ENCODE results near the gene DPYD. TPM values are rescaled to one million over a fixed set of nuclear protein-coding genes. Genes with fewer than 3 reads are reported as not detected.

DPYD gene
- total RNA-seq, 1 experiment from 2014 or later: 8.1 TPM

DNA sequence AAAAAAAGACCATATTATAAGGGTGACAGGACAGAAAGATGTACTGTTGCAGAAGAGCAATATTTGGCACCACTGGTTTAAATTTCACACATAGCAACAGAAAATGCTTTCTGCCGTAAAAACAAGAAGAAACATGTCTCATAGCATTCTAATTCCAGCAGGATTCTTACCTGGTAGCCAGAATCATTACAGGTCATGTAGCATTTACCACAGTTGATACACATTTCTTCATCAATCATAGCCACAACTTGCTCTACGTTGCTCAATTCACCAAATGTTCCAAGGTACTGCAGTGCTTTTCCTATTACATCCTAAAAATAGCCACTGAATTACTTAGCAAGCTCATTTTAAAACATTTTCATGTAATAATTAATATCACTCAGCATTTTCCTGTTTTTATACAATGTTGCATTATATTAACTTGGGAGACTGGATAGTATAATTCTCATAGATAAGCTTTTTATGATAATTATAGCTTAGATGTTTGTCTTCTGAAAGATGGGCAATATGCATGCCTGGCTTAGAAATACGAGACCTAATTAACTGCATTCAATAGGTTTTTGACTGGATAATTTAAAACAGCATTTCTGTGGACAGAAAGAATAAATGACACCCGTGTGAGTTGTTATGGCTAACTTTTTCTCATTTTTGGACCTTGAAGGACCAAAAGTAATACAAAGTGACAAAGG lies 838.5 kb downstream of the DPYD start:
- no peak overlapping the region for H3K4me3 ChIP-seq
- no peaks in the 10 kb centered on the region for H3K36me3 ChIP-seq
- no peak overlapping the region for H3K27ac ChIP-seq
- no peaks in the 10 kb centered on the region; the same call in 1 of the 2 replicates for H3K4me1 ChIP-seq
- H3K27me3 ChIP-seq: no peaks in the 10 kb centered on the region
- DNase-seq: no peak
- H3K9me3 ChIP-seq (replicated peaks): no peaks in the 10 kb centered on the region

DNA sequence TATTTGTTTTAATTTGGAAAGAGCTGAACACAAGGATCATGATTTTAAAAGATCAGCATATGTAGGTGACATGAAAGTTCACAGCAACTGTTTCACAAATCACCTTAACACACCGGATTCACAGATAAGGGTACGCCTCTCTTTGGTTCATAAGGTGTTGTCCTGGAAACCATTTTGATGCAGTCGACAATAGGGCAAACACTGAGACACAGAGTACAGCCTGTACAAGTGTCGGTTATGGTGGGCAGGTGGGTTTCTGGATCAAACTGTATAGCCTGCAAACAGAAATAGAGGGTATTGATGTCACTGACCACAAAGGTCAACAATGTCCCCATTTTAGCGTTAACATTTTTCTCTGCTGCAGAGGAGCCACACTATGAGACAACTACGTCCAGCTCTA lies 842.0 kb downstream of the DPYD start:
- no peaks in the 10 kb centered on the region for H3K36me3 ChIP-seq
- peaks cover 10% of the 10 kb centered on the region for H3K4me1 ChIP-seq
- H3K27ac ChIP-seq: no peak overlapping the region

DNA sequence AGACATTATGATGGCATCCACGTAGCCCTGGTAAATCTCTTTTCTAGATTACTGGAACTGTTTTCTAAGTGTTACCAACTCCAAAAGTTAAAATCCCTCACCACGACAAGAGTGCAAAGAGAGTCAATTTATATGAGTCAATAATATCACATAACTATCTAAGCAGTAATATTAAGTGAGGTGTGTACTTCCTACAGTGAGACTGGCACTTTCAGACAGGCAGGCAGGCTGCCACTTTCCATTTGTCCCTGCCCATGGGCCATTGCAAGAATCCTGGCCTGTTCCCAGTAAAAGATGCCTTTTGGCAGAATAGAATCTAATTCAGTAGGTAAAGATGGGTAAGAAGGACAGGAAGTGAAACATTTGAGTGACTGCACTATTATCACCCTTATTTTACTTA lies 843.6 kb downstream of the DPYD start:
- DNase-seq: no peak
- Histone ChIP-seq H3K27ac (no peak overlapping the region), H3K4me1 (peaks cover 10% of the 10 kb centered on the region), H3K4me3 (no peak overlapping the region), H3K9me3 (replicated peaks) (no peaks in the 10 kb centered on the region), H3K27me3 (no peaks in the 10 kb centered on the region), H3K36me3 (no peaks in the 10 kb centered on the region)

More for the DNA sequence above, 842.0 kb downstream of the DPYD start:
- Histone ChIP-seq H3K27me3 (no peaks in the 10 kb centered on the region), H3K9me3 (replicated peaks) (no peaks in the 10 kb centered on the region), H3K4me3 (no peak overlapping the region)
- DNase-seq: no peak

DNA sequence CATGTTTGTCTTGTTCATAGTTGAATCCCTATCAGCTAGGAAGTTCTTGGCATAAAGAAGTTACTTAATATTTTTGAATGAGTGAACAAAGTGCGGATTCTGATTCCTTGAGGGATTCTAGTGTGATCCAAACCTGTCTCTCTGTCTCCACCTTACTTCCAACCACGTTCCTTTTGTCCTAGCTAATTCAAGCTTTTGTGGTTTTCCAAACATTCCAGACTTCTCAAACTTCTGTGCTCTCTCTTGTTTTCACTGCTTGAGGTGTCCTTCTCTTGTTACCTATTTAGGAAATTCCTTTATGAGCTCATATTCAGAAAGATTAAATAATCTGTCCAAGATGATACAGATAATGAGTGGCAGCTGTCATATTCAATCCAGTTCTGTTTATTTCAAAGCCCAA lies 846.1 kb downstream of the DPYD start:
- DNase-seq: peak in 1 of 2 experiments; percentile 40
- Histone ChIP-seq H3K27ac (no peak overlapping the region), H3K4me3 (no peak overlapping the region), H3K36me3 (no peaks in the 10 kb centered on the region), H3K9me3 (replicated peaks) (no peaks in the 10 kb centered on the region), H3K27me3 (no peaks in the 10 kb centered on the region), H3K4me1 (peaks cover 10% of the 10 kb centered on the region)

DNA sequence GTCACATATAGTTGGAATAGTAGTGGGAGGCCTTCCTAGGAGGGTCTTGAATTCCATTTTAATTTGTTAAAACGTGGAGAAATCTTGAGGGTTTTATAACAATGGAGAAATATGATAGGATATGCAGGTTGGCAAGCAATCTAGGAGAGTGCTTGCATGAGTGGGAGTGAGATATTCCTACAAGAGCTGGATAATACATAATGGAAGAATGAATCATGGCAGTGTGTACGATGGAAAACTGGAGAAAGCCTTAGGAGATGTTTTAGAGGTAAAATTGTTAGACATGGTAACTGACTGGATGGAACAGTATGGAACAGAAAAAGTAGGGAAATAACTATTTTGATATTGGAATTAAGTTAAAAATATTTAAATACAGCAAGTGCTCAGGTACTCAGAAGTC lies 846.9 kb downstream of the DPYD start:
- no peak for DNase-seq
- H3K4me1 ChIP-seq: peaks cover 10% of the 10 kb centered on the region
- no peak overlapping the region for H3K4me3 ChIP-seq
- no peaks in the 10 kb centered on the region for H3K27me3 ChIP-seq
- no peaks in the 10 kb centered on the region for H3K9me3 ChIP-seq (replicated peaks)
- no peak overlapping the region for H3K27ac ChIP-seq
- H3K36me3 ChIP-seq: no peaks in the 10 kb centered on the region

DNA sequence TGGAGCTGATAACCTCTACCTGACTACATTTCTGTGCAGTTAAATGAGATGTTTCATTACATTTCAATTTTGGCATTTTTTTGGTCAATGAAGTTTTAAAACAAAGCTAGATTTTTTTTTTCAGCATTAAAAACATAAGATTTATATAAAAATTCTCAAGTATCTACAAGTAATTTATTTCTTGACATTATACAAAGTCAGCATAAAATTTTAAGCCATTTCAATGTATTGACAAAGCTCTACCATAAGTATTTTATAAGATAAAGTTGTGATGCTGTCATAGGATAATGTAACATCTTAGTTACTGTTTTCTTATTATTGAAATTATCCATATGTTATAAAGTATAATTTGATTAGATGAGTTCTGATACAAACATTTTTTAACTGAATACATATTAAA lies 847.7 kb downstream of the DPYD start:
- no peaks in the 10 kb centered on the region for H3K27me3 ChIP-seq
- peaks cover 10% of the 10 kb centered on the region for H3K4me1 ChIP-seq
- no peaks in the 10 kb centered on the region for H3K9me3 ChIP-seq (replicated peaks)
- no peaks in the 10 kb centered on the region for H3K36me3 ChIP-seq
- H3K27ac ChIP-seq: no peak overlapping the region
- H3K4me3 ChIP-seq: no peak overlapping the region
- DNase-seq: no peak

DNA sequence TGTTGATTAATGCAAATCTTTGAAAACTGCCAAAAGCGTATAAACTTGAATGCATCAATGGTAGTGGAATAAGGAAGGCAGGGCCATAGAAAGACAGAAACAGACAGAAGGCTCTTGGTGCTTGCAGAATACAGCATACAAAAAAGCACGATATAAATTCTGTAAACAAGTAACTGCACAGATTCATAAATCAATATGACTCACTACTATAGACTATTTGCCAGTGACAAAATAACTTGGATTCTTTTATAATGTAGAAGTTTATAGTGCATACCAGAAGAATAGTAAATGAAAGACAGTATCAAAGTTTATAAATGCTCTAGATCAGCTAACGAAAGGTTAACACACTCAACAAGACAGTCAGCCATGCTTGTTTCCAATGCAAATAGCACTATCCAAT lies 849.7 kb downstream of the DPYD start:
- no peak overlapping the region for H3K4me3 ChIP-seq
- H3K4me1 ChIP-seq: peaks cover 10% of the 10 kb centered on the region
- no peaks in the 10 kb centered on the region for H3K9me3 ChIP-seq (replicated peaks)
- no peak overlapping the region for H3K27ac ChIP-seq
- no peaks in the 10 kb centered on the region for H3K36me3 ChIP-seq
- DNase-seq: no peak
- no peaks in the 10 kb centered on the region for H3K27me3 ChIP-seq

DNA sequence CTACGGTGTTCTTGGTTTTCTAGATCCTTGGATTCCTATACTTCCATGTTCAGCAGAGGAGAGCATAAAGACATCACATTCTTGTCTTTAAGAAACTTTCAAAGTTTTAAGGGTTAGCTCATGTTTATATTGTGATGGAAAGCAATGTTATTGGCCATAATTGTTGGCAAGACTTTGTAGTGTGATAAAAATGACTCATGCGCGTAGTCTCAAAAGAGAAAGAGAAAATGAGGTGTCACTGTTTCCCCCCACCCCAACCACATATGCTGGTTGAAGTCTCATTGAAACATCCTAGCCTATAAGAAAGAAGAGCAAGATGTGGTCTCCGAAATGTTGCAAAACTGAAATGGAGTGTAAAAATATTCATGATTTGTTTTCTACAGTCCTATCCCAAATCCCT lies 850.5 kb downstream of the DPYD start:
- peaks cover 8% of the 10 kb centered on the region for H3K4me1 ChIP-seq
- no peaks in the 10 kb centered on the region for H3K27me3 ChIP-seq
- no peaks in the 10 kb centered on the region for H3K36me3 ChIP-seq
- no peak for DNase-seq
- H3K4me3 ChIP-seq: no peak overlapping the region
- no peaks in the 10 kb centered on the region for H3K9me3 ChIP-seq (replicated peaks)
- H3K27ac ChIP-seq: no peak overlapping the region

DNA sequence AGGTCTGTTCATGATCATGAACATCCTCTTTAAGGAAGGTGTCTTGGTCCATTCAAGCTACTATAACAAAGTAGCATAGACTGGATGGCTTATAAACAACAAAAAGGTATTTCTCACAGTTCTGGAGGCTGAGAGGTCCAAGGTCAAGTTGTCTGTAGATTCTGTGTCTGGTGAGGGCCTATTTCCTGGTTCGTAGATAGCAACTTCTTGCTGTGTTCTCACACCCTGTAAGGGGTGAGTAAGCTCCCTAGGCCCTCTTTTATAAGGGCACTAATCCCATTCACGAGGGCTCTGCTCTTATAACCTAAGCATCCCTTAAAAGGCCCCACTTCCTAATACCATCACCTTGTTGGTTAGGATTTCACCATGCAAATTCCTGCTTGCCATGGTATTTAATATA lies 851.5 kb downstream of the DPYD start:
- DNase-seq: no peak
- no peaks in the 10 kb centered on the region for H3K36me3 ChIP-seq
- no peak overlapping the region for H3K27ac ChIP-seq
- no peaks in the 10 kb centered on the region for H3K9me3 ChIP-seq (replicated peaks)
- no peaks in the 10 kb centered on the region for H3K27me3 ChIP-seq
- no peaks in the 10 kb centered on the region; the same call in 1 of the 2 replicates for H3K4me1 ChIP-seq
- no peak overlapping the region for H3K4me3 ChIP-seq

DNA sequence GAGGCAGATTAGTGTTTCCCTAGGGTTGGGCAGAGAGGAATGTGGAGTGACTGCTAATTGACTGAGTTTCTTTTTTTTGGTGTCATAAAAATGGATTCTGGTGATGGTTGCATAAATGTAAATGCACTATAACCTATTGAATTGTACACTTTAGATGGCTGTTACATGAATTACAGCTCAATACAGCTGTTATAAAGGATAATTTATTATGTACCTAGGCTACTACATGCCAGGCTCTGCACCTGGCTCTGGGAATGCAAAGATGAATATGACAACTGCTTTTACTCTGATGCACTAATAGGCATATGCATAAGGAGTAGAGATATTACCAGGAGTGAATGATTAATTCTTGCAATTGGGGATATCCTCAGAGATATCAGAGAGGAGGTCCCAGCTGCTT lies 854.0 kb downstream of the DPYD start:
- DNase-seq: no peak
- Histone ChIP-seq H3K36me3 (no peaks in the 10 kb centered on the region), H3K27me3 (no peaks in the 10 kb centered on the region), H3K4me1 (no peaks in the 10 kb centered on the region), H3K27ac (no peak overlapping the region), H3K9me3 (replicated peaks) (no peaks in the 10 kb centered on the region), H3K4me3 (no peak overlapping the region)

DNA sequence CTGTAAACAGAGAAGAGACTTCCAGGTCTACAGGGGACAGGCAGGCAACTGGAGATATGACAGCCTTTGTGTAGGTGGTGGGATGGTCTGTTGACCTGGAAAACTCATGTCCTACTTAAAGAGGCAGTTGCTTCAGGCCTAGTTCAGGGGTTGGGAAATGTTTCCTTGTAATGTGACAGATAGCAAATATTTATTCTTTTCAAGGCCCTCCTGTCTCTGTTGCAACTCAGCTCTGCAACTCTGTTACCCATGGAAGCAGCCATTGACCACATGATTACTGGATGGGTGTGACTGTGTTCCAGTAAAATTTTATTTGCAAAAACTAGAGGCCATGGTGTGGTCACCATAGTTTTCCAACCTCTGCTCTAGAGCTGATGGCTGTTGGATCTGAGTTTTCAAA lies 857.3 kb downstream of the DPYD start:
- Histone ChIP-seq H3K36me3 (no peaks in the 10 kb centered on the region), H3K27ac (no peak overlapping the region), H3K27me3 (no peaks in the 10 kb centered on the region), H3K4me1 (no peaks in the 10 kb centered on the region), H3K4me3 (no peak overlapping the region), H3K9me3 (replicated peaks) (no peaks in the 10 kb centered on the region)
- no peak for DNase-seq

DNA sequence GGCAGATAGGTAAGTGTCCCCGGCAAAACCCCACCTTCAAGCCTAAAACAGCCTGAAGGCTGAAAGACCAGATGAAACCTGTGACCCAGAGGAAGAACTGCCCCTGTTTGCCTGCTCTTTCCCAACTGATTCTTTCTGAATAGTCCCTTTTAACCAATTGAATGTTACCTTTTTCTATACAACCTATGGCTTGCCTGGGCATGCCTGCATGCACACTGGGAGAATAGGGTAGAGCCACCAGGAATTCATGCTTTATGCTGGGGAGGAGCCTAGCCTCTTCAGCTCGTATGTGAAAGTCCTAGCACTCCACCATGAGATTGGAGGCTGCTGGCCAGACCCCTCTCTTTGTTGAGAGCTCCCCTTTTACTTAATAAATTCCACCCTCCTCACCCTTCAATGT lies 859.2 kb downstream of the DPYD start:
- Histone ChIP-seq H3K36me3 (no peaks in the 10 kb centered on the region), H3K9me3 (replicated peaks) (no peaks in the 10 kb centered on the region), H3K4me1 (no peaks in the 10 kb centered on the region), H3K4me3 (no peak overlapping the region), H3K27me3 (no peaks in the 10 kb centered on the region), H3K27ac (no peak overlapping the region)
- no peak for DNase-seq

DNA sequence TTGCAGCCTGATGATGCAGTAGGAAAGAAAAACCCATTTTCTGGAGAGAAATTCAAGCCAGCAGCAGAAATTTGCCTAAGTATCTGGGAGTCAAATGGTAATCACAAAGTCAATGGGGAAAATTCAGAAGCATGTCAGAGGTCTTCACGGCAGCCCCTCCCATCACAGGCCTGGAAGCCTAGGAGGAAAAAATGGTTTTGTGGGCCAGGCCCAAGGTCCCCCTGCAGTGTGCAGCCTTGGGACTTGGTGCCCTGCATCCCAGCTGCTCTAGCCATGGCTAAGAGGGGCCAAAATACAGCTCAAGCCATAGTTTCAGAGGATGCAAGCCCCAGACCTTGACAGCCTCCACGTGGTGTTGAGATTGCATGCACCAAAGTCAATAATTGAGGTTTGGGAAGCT lies 864.4 kb downstream of the DPYD start:
- Histone ChIP-seq H3K4me1 (no peaks in the 10 kb centered on the region), H3K9me3 (replicated peaks) (no peaks in the 10 kb centered on the region), H3K36me3 (no peaks in the 10 kb centered on the region), H3K27ac (no peak overlapping the region), H3K4me3 (no peak overlapping the region), H3K27me3 (no peaks in the 10 kb centered on the region)
- no peak for DNase-seq

DNA sequence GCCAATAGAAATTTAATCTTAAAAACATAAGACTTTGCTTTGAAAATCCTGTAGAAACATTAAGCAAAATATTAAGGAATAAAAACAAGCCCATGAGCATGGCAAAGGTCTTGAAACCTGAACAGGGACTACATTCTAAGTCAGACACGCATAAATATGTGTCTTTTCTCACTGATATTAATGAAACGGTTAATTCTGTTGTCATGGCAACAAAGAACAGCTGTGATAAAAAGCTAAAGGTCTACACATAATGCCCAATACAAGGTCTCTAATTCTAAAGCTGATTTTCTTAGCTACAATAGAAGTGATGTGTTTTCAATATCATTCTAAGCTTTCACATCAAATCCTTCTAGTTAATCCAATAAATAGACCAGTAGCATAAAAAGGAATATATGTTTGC lies 867.6 kb downstream of the DPYD start:
- H3K9me3 ChIP-seq (replicated peaks): no peaks in the 10 kb centered on the region
- no peaks in the 10 kb centered on the region for H3K36me3 ChIP-seq
- no peak overlapping the region for H3K4me3 ChIP-seq
- H3K4me1 ChIP-seq: no peaks in the 10 kb centered on the region
- no peak overlapping the region for H3K27ac ChIP-seq
- no peaks in the 10 kb centered on the region for H3K27me3 ChIP-seq
- peak in 1 of 2 experiments; percentile 28 for DNase-seq

DNA sequence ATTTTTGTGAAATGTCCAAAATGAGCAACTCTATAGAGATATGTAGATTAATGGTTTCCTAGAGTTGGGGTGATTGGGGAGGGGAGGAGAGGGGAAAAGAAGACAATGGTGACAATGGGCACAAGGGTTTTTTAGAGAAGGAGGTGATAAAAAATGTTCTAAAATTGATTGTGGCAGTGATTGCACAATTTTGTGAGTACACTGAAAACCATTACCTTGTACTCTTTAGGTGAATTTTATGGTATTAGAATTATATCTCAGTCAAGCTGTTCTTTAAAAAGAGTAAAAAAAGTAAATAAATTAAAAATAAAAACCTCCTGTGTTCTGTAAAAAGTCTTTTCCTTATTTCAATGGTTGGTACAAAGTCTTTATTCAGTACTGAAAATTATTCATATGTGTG lies 869.0 kb downstream of the DPYD start:
- Histone ChIP-seq H3K27ac (no peak overlapping the region), H3K9me3 (replicated peaks) (no peaks in the 10 kb centered on the region), H3K4me3 (no peak overlapping the region), H3K27me3 (no peaks in the 10 kb centered on the region), H3K4me1 (no peaks in the 10 kb centered on the region), H3K36me3 (no peaks in the 10 kb centered on the region)
- DNase-seq: no peak

DNA sequence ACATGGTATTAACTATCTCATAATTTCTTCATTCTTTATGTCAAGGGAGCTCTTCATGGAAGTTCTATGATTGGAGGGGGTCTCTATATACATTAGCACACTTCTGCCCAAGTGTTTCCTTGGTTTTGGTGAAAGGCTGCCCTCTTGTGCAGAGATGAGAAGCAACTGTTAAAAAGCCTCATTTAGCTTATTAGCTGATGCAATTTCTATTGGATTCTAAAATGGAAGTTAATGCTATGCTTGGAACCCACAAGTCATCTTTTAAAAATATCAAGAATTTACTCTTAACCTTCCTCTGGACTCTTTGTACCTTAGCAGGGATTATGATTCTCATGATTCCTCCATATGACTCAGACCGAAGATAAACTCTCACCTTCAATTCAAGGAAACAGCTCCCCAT lies 870.3 kb downstream of the DPYD start:
- no peaks in the 10 kb centered on the region for H3K9me3 ChIP-seq (replicated peaks)
- no peaks in the 10 kb centered on the region for H3K4me1 ChIP-seq
- no peak overlapping the region for H3K4me3 ChIP-seq
- H3K27ac ChIP-seq: no peak overlapping the region
- no peaks in the 10 kb centered on the region for H3K27me3 ChIP-seq
- H3K36me3 ChIP-seq: no peaks in the 10 kb centered on the region
- peak in 1 of 2 experiments; percentile 36 for DNase-seq

Data from SJCRH30 (cell line).